Measurements from ENCODE around the gene PCID2.

Gene PCID2

DNA sequence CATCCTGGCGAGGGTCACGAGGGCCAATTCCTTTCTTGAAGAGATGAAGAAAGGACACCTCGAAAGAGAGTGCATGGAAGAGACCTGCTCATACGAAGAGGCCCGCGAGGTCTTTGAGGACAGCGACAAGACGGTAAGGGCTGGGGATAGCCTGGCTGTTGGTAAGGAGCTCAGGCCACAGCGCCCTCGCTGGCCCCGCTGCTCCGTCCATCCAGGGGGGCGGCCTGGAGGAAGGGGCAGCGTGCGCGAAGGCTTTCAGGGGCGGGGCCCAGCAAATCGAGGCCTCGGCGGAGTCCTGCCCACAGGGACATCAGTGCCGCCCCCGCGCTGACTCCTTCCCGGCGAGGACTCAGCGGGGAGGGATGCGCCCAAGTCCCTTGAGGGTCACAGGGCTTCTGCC lies 79.0 kb downstream of the PCID2 start:
- no peak for TF ChIP-seq CTCF (IDR thresholded peaks at IDR 0.05; ENCODE audit: low read depth, low read length)
- DNase-seq (ENCODE audit: extremely low read depth, low read depth), result no peak
